Panc1 (cell line): ENCODE data around the gene BBX. TPM values are rescaled to one million over a fixed set of nuclear protein-coding genes. Genes with fewer than 3 reads are reported as not detected.

Experiments used
- ATAC-seq: fragments of 200-7000 bp; cut with Tn5 transposase; 2 replicates; pipeline ENCODE4 v1.9.1; 2020; ENCODE audit warnings: mild to moderate bottlenecking, moderate library complexity
- BruUV-seq: library from RNA; stranded (reverse); fragments of 400-500 nt; replicated peaks from 2 replicates; lab custom pipeline; 2021; lab: Mats Ljungman, UMichigan
- CTCF ChIA-PET: fragments of 300-600 bp; sonication (Branson Sonifier 250); formaldehyde crosslinking; loops from one replicate; lab custom pipeline; 2022; ENCODE audit warnings: antibody characterized with exemption; lab: Charles Lee
- POLR2A ChIA-PET: fragments of 300-600 bp; sonication (Branson Sonifier 250); formaldehyde crosslinking; loops from one replicate; lab custom pipeline; 2022; ENCODE audit warnings: antibody characterized with exemption; lab: Charles Lee
- DNase-seq: peaks from one replicate; pipeline ENCODE4 v3.0.0-alpha.2; 2010; ENCODE audit warnings: low read depth, low spot score
- H3K27ac ChIP-seq: 2 replicates; pipeline ENCODE4 v1.5.1; 2011; ENCODE audit warnings: mild to moderate bottlenecking, low read length, inconsistent platforms
- H3K27me3 ChIP-seq: fragments of 200-500 bp; sonication (Bioruptor generic); 2 replicates; pipeline ENCODE4 v1.6.0; 2014; ENCODE audit warnings: low read length, inconsistent platforms; ENCODE audit not compliant: control insufficient read depth, insufficient read depth
- H3K36me3 ChIP-seq: fragments of 200-500 bp; sonication (Bioruptor generic); 2 replicates; pipeline ENCODE4 v1.5.1; 2014; ENCODE audit warnings: inconsistent platforms, mild to moderate bottlenecking, low read length, moderate library complexity; ENCODE audit not compliant: control insufficient read depth, insufficient read depth
- H3K4me1 ChIP-seq: 2 replicates; pipeline ENCODE4 v1.5.1; 2011; ENCODE audit warnings: inconsistent platforms, mild to moderate bottlenecking, low read length, moderate library complexity; ENCODE audit not compliant: control insufficient read depth, insufficient read depth
- H3K4me3 ChIP-seq, 2 experiments: 2 replicates each; pipeline ENCODE4 v1.5.1; 2011 to 2012; ENCODE audit warnings: low read depth in 2 of 2, low read length in 2 of 2, mild to moderate bottlenecking in 2 of 2, inconsistent platforms in 1 of 2, moderate library complexity in 1 of 2
- H3K9me3 ChIP-seq: fragments of 200-500 bp; sonication (Bioruptor generic); 2 replicates; pipeline ENCODE4 v1.5.1; 2014; ENCODE audit warnings: low read depth, mild to moderate bottlenecking, inconsistent platforms, low read length, moderate library complexity; ENCODE audit not compliant: control insufficient read depth, insufficient read depth
- CTCF ChIP-seq: fragments of 450-650 bp; IDR thresholded peaks from 2 replicates; pipeline ENCODE4 v1.5.1; 2017; ENCODE audit warnings: mild to moderate bottlenecking
- POLR2AphosphoS5 ChIP-seq: IDR thresholded peaks from 2 replicates; pipeline ENCODE4 v1.6.1; 2012; ENCODE audit warnings: mild to moderate bottlenecking, low read depth, low read length, moderate library complexity
- REST ChIP-seq, 2 experiments: IDR thresholded peaks; 2 replicates each; pipeline ENCODE4 v1.6.1; 2011 to 2012; ENCODE audit warnings: low read depth in 2 of 2, control low read depth in 1 of 2, low read length in 1 of 2, mild to moderate bottlenecking in 1 of 2, moderate library complexity in 1 of 2; ENCODE audit not compliant: insufficient read depth in 1 of 2
- SIN3A ChIP-seq: IDR thresholded peaks from 2 replicates; pipeline ENCODE4 v1.6.1; 2012; ENCODE audit warnings: low read depth, mild to moderate bottlenecking, low read length, moderate library complexity, borderline replicate concordance; ENCODE audit not compliant: insufficient read depth
- TCF7L2 ChIP-seq: IDR thresholded peaks from 2 replicates; pipeline ENCODE4 v1.6.1; 2011; ENCODE audit warnings: mild to moderate bottlenecking, low read depth, low read length, inconsistent platforms
- in situ Hi-C: cut with HindIII; loops from 2 replicates; pipeline ENCODE4 v1.10.0; 2016; ENCODE audit warnings: low sequenced_read_pairs, low pct_unique_long_range_greater_than_20kb
- intact Hi-C: fragments of 100-400 bp; cut with micrococcal nuclease; formaldehyde crosslinking; loops from one replicate; pipeline ENCODE4 v1.10.0; 2022; ENCODE audit not compliant: unreplicated experiment
- total RNA-seq: library from RNA; stranded (reverse); gene quantifications from one replicate; pipeline ENCODE4 v1.2.1, GENCODE V29; 2021; ENCODE audit not compliant: unreplicated experiment

Gene BBX
- total RNA-seq, 1 experiment from 2014 or later, result 28.5 TPM

- ChIA-PET CTCF (no interaction called here), POLR2A (no interaction called here)
- H3K9me3 ChIP-seq, result no peaks in the 10 kb centered on the region
- no TSS peak for BruUV-seq
- DNase-seq (no peak), ATAC-seq (no peak)
- in situ Hi-C loops (no loop called here), intact Hi-C loops (no loop called here)
- H3K27me3 ChIP-seq, result no peaks in the 10 kb centered on the region
- H3K36me3 ChIP-seq, result no peaks in the 10 kb centered on the region
- no peak for TF ChIP-seq CTCF
- TF ChIP-seq SIN3A, result no peak
- TF ChIP-seq TCF7L2, result no peak
- no peak for TF ChIP-seq POLR2AphosphoS5
- TF ChIP-seq REST (IDR thresholded peaks at IDR 0.05; ENCODE audit: insufficient read depth in 1 of 2, low read depth in 2 of 2, low read length in 1 of 2), result no peak
- H3K4me1 ChIP-seq, result no peaks in the 10 kb centered on the region
- H3K27ac ChIP-seq, result no peak overlapping the region
- no peak overlapping the region for H3K4me3 ChIP-seq
Measured at GRCh38 chr3:107621465-107621864, 98.7 kb downstream of the BBX start.

- H3K4me3 ChIP-seq, result no peak overlapping the region
Measured at GRCh38 chr3:107627962-107628542, 105.3 kb downstream of the BBX start.

More at GRCh38 chr3:107627962-107628542, 105.3 kb downstream of the BBX start:
- ChIA-PET CTCF (interaction anchor here (0.9 kb wide), 1 partner anchor 18 kb away, joined by 3 read pairs; no protein-coding TSS in a partner anchor), POLR2A (no interaction called here)
- Histone ChIP-seq H3K36me3 (no peaks in the 10 kb centered on the region), H3K27ac (no peak overlapping the region), H3K9me3 (no peaks in the 10 kb centered on the region), H3K4me1 (no peaks in the 10 kb centered on the region), H3K27me3 (no peaks in the 10 kb centered on the region)
- ATAC-seq, result no peak
- no peak for TF ChIP-seq CTCF
- no peak for TF ChIP-seq SIN3A
- TF ChIP-seq TCF7L2, result no peak
- TF ChIP-seq REST (IDR thresholded peaks at IDR 0.05; ENCODE audit: insufficient read depth in 1 of 2, low read depth in 2 of 2, low read length in 1 of 2), result no peak
- TF ChIP-seq POLR2AphosphoS5, result no peak
- intact Hi-C loops (no loop called here), in situ Hi-C loops (no loop called here)
- no TSS peak for BruUV-seq
- DNase-seq, result no peak
